NCI-H1048 (cell line): ENCODE results near the gene ZNF296.

Experiments
- DNase-seq: peaks from one replicate; lab custom pipeline; 2025; lab: John Stamatoyannopoulos, UW

The ZNF296 gene

DNA sequence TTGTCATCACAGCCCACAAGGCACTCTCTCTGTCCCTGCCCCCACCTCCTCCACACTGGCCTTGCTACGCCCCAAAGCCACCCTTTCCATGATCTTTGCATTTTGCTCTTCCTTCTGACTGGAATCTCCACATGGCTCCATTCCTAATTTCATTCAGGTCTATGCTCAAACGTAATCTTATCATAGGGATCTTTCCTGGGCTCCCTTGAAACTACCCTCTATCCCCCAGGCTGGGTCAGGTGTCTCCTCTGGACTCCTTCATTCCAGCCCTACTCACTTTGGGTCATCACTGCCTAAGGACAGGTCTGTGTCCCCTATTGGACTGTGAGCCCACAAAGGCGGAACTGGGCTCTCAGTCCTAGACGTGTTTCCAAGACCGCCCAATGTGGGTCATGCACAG, 5.9 kb upstream of the ZNF296 start:
- DNase-seq, result no peak

DNA sequence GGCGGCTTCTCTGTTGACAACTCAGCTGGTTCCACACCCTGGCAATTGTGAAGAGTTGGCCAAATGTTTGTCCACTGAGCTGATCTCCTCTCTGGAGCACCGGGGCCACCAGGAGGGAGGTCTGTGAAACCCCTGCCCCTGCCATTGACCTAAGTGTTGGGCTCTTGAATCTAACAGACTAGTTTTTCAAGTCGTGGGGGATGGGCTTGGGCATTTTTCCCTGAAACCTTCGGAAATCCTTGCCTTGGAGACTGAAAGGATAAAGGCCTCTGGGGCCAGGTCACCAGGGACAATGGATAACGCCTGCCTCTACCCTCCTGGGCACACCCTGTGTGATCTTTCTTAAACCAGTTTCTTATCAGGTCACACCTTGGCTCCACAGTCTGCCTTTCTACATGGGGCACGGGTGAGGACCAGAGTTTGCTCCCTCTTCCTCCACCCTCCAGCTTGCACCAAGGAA, 3.7 kb upstream of the ZNF296 start:
- DNase-seq, result no peak

DNA sequence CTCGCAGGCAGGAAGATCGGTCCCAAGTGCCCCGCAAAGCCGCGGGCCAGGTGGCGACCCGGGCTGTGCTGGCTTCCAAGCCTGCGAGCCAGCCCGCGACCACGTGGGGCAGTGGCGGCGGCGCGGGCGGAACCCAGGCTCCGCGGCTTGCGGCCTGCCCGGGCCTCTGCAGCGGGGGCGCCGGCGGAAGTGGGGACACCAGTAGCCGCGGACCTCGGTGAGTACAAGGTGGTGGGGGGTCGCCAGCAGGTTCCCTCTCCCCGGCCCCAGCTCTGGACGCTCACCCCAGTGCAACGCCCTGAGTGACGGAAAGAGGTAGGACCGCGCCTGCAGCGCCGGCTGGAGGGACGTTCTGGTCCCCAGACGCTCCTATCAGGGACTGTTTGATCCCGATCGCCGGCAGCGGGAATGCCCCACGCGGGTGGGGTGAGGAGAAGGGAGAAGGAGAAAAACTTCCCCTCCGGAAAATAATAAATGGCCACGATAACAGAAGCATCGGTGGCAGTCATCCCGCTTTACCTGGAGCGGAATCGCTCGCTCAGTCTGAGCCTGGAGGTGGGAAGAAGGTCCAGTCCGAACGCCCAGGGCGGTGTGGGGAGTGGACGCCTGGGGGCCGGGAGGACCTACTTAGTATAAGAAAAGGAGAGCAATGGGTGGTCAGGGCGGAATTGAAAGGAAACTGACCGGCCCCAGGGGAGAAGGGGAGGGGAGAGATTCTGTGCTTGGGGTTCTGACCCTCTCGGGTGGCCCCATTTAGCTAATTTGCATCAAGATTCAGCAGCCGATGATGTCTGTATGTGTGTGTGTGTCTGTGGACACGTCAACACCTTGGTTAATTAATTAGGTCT, 3.0 kb upstream of the ZNF296 start, which contains the start of gene GEMIN7:
GEMIN7 (plus strand) TSS at position 198 of the 848 bp plus-strand sequence. CDS start 10,855 bp downstream, outside the sequence.
- peak; percentile 44 for DNase-seq

DNA sequence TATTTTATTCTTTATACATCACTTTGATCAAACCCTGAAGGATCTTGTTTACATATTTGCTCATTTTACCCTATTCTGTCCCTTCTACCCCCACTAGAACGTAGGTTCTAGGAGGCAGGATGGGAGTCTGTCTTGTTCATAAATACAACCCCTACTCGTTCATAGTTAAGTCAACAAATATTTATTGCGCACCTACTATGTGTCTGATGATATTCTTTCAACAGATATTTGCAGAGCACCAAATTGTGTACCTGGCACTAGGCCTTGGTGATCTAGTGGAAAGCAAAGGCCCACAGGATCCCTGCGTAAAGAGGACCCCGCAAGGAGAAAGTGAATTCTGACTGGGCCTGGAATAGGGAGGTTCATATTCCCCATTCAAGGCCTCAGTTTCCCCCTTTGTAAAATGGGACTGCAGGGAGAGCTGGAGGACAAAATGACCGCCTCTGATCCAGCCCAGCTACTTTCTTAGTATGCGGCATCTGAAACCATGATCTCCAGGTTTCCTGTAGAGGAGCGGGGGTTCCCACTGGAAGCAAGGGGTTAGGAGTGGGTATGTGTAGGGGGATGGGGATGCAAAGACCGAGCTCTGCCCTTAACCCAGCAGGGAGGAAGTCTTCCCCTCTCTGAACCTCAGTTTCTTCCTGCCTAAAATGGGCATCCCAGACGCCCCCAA, 2.2 kb upstream of the ZNF296 start:
- no peak for DNase-seq

DNA sequence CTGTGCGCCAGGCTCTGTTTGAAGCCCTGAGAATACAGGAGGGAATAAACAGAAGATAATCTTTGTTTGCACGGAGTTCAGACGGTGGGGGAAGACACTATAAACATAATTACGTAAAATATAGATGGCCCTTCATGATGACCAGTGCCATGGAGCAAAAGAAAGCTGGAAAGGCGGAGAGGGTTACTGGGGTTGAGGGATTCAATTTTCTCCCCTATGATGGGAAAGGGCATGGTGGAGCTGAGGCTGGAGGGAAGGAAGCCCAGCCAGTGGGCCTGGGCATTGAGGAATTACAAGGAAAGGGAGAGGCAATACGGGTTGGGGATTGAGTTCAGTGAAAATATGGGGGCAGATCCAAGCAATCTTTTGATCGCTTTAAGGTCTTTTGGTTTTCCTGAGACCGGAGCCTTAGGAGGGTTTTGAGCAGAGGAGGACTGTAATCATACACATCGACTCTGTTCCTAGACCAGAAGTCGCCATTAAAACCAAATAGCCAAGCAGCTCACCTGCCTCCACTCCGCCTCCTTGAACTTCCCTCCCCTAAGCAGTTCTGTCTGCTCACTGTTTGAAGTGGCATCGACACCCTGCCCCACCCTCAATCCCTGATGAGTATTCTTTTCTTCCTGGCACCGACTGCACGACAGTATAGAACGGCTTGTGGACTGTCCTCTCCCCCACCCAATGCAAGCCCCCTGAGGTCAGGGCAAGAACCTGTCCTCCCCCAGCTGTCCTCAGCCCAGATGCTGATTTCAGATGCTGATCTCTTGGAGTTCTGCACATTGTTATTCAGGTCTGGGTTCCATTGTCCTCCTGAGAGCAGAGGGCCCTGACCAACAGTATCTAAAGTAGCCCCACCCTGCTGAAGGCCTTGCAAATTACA, 813 bp upstream of the ZNF296 start:
- DNase-seq, result no peak

DNA sequence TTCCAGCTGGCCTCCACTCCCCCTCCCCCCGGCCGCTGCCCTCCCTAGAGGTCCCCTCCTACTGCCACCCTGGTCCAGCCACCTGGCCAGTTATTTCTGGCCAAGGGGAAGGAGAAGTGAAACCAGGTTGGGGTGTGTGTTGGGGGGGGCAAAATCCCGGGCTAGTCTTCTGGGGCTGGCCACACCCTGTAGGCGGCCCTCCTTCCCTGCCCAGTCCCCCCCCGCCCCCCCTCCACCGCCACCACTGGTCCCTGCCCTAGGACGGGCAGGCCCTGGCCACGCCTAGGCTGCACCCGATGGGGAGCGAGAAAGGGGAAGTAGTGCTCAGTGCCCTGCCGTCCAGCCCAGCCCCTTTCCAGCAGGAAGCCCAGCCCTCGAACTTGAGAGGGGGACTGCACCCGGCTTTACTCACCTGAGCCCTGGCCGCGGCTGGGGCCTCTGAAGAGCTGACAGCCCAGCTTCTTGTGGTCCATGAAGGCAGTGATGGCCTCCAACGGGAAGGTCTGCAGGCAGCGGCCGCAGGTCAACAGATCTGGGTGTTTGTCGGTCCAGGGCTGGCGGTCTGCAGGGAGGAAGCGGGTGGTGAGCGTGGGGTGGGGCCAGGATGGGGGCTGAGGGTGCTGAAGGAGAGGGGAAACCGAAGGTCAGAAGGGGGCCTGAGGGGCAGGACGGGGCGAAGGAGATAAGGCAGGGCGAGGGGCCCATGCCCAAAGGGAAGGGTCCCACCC, 813 bp downstream of the ZNF296 start:
- peak; percentile 40 for DNase-seq

DNA sequence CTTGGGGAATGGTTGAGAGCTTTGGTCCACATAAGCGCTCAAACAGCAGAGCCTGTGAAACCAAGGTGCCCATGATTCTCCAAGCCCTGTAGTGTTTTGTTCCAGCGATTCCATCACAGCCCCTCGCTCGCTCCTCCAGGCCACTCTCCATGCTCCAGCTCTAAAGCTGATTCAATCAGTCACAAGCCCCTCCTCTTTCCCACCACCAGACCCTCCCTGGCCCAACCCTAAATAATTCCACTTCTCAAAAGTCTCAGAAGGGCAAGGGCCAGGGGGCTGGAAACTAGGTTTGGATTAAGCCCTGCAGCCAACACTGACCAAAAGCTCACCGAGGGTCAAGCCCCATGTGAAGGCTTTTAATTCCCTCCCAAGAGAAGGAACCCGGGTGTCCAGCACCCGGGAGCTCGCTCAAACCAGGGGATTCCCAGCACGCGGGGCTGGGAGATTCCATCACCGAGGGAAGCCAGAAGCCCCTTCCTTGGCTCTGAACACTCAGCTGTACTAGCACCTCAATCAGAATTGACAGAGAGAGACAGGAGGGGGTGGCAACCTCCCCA, 1.5 kb downstream of the ZNF296 start:
- DNase-seq, result no peak

DNA sequence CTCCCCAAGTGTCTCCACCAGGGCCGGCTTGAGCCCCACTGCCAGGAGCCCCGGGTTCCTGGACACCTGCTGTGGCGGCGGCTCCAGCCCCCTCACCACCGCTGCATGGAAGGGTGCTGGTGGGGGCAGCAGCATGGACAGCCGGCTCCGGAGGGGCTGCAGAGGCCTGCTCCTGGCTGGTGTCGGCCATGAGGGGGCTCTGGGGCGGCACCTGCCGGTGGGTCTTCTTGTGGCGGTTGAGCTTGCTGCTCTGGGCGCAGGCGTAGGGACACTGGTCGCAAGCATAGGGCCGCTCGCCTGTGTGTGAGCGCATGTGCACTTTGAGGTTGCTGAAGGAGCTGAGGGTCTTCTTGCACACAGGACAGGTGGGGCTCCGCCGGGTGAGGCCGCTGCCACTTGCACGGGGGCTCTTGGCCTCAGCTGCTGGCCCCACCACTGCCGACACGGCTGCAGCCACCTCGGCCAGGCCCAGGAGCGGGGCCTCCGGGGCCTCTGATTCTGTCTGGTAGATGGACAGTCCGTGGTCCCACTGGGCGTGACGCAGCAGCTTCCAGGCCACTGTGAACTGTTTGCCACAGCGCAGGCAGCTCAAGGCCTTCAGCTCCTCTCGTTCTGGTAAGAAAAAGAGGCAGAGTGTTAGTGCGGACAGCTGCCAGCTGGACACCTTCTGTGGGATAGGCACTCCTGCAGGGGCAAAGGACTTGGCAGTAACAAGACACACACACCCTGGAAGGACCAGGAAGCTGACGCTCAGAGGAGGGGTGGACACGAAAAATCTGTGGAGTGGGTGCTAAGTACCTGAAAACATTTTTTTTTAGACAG, 4.1 kb downstream of the ZNF296 start:
- no peak for DNase-seq

DNA sequence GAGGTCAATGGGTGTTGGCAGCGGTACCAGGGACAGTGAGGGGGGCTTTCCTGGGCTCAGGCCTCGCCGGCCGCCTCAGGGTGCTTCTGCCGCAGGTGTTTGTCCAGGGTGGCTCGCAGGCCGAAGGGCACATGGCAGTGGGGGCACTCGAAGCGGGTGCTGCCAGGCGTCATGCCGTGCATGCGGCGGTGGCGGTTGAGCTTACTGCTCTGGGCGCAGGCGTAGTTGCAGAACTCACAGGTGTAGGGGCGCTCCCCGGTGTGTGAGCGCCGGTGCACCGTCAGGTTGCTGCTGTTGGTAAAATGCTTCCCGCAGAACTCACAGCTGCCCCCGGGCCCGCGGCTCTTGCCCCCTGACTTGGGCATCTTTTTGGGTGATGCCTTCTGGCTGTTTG, 4.7 kb downstream of the ZNF296 start:
- DNase-seq, result no peak

DNA sequence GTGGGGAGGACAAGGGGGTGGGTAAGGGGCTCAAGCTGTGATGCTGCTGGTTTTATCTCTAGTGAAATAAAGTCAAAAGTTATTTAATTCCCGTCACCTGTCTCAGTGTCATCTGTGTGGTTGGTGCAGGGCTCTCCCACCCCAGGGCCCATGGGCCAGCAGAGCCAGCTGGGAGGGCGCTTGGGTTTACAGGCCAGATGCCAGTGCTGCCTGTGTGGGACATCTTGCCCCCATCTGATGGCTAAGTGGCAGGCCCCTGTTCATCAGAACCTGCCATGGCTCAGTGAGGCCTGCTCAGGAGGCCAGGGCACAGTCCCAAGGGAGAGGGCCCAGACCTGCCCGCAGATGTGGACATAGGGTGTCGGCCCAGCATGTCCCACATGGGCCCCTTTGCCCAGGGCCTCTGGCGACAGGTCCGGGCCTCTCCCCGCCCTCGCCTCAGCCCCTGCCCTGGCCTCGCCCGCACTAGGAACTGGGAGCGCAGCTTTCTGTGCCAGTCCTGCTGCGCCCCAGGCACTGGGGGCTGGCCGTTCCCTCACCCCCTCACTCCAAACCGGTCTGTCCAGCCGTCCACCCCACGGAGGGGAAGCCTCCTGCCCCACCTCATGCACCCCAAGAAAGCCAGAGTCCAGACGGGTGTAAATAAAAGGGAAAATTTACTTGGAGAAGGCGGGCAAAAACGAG, 5.3 kb downstream of the ZNF296 start:
- no peak for DNase-seq

DNA sequence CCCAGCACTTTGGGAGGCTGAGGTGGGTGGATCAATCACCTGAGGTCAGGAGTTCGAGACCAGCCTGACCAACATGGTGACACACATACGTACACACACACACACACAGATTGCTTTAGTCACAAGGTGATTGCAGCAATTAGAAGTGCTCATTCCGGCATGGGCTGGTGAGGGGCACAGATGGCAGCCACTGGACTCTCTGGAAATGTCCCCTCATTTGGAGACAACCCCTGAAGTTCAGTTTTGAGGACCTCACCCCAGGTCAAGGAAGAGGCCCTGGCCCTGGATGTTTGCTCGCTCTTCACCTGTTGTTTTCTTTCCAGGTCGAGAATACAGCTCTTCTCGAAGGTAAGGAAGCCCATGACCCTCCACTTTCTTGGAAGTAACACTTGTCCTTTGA, 6.1 kb downstream of the ZNF296 start:
- no peak for DNase-seq

DNA sequence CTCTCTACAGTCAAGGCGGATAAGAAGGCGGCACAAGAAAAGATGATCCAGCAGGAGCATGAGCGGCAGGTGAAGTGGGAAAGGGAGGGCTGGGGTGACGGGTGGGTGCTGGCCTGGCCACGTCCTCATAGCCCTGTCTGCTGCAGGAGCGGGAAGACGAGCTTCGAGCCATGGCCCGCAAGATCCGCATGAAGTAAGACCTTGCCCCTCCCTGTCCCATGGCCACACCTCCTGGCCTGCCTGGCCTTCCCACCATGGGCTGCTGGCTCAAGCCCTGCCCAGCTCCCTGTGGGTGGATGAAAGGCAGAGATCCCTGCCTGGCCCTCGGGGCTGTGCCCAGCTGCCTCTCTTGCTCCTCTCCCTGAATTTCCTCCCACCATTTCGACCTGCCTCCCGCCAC, 7.2 kb downstream of the ZNF296 start:
- DNase-seq, result no peak

DNA sequence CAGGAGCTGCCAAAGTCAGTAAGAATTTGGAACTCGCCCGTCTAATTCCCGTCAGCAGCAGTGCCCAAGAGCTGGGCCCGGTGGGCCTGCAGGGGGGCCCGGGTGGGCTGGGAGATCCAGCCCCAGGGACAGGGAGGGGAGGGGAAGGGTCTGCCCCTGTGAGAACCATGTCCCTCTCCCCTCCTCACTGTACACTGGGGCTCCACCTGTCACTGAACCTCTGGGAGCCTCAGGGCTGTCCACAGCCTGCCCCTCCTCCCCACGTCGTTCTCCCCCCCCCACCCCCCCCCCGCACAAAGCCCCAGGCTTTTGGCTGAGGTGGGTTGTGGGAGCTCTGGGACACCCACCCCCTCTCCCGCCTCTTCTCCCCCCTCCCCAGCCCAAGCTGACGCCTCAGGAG, 8.2 kb downstream of the ZNF296 start:
- DNase-seq, result no peak

DNA sequence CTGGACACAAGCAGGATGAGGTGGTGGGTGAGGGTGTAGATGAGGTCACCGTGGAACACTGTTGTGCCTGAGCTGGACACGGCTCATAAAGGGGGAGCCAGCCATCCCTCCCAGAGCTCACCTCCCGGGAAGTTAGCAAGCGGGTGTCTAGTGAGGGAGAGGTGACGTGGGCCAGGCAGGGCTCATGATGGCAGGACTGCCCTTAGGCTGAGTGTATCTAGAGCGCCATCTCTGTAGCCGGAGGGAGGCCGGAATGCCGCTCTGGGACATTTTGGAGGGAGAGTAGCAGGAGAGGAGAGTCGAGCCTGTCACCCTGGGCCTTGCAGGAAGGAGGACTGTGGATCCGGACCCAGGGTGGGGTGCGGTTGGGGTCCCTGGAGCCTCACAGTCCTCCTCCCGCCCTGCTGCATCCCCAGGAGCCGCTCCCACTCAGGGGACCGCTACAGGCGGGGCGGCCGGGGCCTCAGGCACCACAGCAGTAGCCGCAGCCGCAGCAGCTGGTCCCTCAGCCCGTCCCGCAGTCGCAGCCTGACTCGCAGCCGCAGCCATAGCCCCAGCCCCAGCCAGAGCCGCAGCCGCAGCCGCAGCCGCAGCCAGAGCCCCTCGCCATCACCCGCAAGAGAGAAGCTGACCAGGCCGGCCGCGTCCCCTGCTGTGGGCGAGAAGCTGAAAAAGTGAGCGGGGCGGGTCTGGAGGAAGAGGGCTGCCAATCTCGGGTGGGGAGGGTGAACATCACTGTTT, 9.2 kb downstream of the ZNF296 start:
- no peak for DNase-seq

DNA sequence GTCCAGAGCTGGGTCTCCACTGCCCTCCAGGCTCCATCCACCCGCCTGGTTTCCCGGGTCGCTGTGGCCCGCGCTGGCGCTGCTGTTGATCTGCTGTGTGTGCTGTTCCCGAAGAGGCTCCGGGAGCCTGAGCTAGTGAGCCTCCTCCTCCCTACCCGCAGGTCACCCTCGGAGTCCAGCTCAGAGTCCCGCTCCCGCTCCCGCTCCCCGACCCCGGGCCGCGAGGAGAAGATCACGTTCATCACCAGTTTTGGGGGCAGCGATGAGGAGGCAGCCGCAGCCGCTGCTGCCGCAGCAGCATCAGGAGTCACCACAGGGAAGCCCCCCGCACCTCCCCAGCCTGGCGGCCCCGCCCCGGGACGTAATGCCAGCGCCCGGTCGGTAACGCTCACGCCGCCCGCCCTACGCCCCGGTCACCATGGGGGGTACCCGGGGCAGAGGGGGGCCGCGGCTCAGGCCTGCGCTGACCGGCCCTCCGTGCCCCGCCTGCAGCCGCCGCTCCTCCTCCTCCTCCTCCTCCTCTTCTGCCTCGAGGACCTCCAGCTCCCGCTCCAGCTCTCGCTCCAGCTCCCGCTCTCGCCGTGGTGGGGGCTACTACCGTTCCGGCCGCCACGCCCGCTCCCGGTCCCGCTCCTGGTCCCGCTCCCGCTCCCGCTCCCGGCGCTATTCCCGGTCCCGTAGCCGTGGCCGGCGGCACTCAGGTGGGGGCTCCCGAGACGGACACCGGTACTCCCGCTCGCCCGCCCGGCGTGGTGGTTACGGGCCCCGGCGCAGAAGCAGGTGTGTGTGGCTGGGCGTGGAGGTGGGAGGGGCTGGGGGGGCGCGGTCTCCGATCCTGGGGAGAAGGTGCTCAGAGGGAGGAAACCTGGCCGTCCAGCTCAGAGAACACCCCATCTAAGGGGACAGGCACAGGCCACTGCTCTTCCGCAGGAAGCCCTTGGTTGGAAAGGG, 12.2 kb downstream of the ZNF296 start:
- DNase-seq, result no peak

DNA sequence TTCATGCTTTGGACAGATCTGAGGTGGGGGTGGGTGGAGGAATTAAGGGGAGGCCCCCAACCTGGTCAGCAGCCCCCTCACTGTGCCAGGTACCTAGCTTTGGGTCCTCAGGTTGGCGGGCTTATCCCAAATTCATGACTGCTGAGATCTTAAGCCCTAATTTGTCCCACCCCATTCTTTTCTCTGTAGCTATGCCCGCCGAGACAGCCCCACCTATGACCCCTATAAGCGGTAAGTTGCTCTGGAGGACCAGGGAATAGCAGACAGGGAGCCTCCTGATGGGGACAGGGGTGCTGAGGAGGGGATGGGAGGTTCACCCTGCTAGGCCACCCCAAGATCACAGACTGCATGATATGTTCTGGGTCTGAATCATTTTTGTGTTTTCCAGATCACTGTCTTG, 14.3 kb downstream of the ZNF296 start:
- DNase-seq, result no peak

DNA sequence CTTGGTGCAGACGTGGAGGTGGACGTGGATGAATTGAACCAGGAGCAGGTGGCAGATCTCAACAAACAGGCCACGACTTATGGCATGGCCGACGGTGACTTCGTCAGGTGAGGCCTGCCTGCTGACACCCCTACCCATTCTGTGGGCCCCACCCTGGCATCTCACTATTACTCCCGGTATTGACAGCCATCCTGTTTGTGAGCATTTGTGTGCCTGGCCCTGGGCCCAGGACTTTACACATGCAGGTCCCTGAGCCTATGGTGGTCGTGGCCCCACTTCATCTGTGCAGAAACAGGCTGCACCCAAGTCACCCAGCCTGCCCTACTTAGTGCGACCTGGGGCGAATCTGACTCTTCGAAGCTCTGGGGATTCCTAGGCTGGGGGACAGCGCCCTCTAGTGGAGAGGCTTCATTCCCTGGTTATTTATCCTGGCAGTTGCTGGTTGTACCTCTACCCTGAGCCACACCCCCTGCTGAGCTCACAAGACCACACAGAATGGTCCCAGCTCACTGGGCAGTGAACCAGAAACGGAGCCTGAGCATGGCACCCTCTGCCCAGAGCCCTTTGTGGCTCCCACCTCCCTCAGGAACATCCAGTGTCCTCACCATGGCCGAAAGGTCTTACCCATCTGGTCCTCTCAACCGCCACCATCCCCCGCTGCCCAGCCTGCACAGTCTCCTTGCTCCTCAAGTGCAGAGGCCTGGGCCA, 16.9 kb downstream of the ZNF296 start:
- DNase-seq, result no peak
